Keratinocyte (primary cell): Measurements from ENCODE around the gene BMF.

Source experiments
- EZH2 ChIP-seq: IDR thresholded peaks from one replicate; pipeline ENCODE4 v1.6.1; 2012; ENCODE audit warnings: inconsistent platforms, mild to moderate bottlenecking, low read length, moderate library complexity
- TF ChIP-seq, protein P1 (sequence below), 3 experiments: IDR thresholded peaks in 1 of 3; conservative IDR thresholded peaks in 1 of 3; optimal IDR thresholded peaks in 1 of 3; 2 replicates in 2 of 3; 3 replicates in 1 of 3; pipeline versions ENCODE3 to v1.5.1; 2011; ENCODE audit warnings: low read length in 3 of 3, mild to moderate bottlenecking in 3 of 3, moderate library complexity in 2 of 3, control low read depth in 1 of 3, inconsistent platforms in 1 of 3; ENCODE audit not compliant: insufficient read depth in 2 of 3; ENCODE audit errors: extremely low read depth in 1 of 3

DNA sequence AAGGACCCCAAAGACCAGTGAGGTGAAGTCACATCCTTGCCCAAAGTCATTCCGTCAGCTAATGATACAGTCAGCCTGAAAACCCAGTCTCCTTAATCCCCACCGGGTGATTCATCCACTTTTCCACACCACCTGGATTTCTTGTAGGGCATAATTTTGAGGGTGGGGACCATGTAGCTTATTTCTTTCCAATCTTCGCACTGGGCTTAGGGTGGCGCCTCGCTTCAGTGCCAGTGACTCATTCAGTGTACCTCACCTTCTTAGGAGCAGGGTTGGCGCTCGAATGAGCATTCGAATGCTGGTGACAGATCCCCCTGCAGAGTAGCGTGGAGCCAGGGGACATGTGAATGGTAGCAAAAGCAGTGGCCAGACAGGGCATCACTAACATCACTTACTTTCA lies 24.0 kb downstream of the BMF start:
- TF ChIP-seq, protein P1, sequence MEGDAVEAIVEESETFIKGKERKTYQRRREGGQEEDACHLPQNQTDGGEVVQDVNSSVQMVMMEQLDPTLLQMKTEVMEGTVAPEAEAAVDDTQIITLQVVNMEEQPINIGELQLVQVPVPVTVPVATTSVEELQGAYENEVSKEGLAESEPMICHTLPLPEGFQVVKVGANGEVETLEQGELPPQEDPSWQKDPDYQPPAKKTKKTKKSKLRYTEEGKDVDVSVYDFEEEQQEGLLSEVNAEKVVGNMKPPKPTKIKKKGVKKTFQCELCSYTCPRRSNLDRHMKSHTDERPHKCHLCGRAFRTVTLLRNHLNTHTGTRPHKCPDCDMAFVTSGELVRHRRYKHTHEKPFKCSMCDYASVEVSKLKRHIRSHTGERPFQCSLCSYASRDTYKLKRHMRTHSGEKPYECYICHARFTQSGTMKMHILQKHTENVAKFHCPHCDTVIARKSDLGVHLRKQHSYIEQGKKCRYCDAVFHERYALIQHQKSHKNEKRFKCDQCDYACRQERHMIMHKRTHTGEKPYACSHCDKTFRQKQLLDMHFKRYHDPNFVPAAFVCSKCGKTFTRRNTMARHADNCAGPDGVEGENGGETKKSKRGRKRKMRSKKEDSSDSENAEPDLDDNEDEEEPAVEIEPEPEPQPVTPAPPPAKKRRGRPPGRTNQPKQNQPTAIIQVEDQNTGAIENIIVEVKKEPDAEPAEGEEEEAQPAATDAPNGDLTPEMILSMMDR (optimal IDR thresholded peaks at IDR 0.05 in 1 of 3, IDR thresholded peaks at IDR 0.05 in 1 of 3, conservative IDR thresholded peaks at IDR 0.05 in 1 of 3; ENCODE audit: extremely low read depth in 1 of 3, insufficient read depth in 2 of 3, low read length in 3 of 3): peak in 1 of 3 experiments; percentile 32
- TF ChIP-seq EZH2: no peak
